BE2C (cell line): Measurements from ENCODE around the gene GAL. TPM values are rescaled to one million over a fixed set of nuclear protein-coding genes. Genes with fewer than 3 reads are reported as not detected.
"Not testable (repeated sequence)": the region's sequence is repeated elsewhere in the genome, so short reads cannot be mapped to it uniquely, and the experiment has no call there.

Source experiments
- DNase-seq: peaks from one replicate; pipeline ENCODE4 v3.0.0-alpha.2; 2020
- H3K27me3 ChIP-seq: fragments of 250-450 bp; sonication (Bioruptor Pico); 2 replicates; pipeline ENCODE4 v1.5.1; 2020; ENCODE audit warnings: mild to moderate bottlenecking
- H3K36me3 ChIP-seq: fragments of 250-450 bp; sonication (Bioruptor Pico); 2 replicates; pipeline ENCODE4 v1.5.1; 2020; ENCODE audit warnings: mild to moderate bottlenecking
- H3K4me1 ChIP-seq: fragments of 250-450 bp; sonication (Bioruptor Pico); 2 replicates; pipeline ENCODE4 v1.5.1; 2020
- H3K4me3 ChIP-seq: 2 replicates; pipeline ENCODE4 v1.5.1; 2011; ENCODE audit warnings: low read depth, low read length
- H3K9me3 ChIP-seq: fragments of 250-450 bp; sonication (Bioruptor Pico); 2 replicates; pipeline ENCODE4 v1.5.1; 2020
- polyA plus RNA-seq: library from polyadenylated mRNA; unstranded; fragments of >200 nt; gene quantifications from one replicate; pipeline ENCODE4 v1.2.1, GENCODE V29; 2012; ENCODE audit warnings: low read depth, missing spikeins; ENCODE audit not compliant: insufficient read length, insufficient read depth
- TF ChIP-seq, protein P1 (sequence below): IDR thresholded peaks from 2 replicates; pipeline ENCODE4 v1.5.1; 2012; ENCODE audit warnings: mild to moderate bottlenecking, low read depth, low read length

GAL gene, protein sequence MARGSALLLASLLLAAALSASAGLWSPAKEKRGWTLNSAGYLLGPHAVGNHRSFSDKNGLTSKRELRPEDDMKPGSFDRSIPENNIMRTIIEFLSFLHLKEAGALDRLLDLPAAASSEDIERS
- polyA plus RNA-seq: 86.9 TPM

DNA sequence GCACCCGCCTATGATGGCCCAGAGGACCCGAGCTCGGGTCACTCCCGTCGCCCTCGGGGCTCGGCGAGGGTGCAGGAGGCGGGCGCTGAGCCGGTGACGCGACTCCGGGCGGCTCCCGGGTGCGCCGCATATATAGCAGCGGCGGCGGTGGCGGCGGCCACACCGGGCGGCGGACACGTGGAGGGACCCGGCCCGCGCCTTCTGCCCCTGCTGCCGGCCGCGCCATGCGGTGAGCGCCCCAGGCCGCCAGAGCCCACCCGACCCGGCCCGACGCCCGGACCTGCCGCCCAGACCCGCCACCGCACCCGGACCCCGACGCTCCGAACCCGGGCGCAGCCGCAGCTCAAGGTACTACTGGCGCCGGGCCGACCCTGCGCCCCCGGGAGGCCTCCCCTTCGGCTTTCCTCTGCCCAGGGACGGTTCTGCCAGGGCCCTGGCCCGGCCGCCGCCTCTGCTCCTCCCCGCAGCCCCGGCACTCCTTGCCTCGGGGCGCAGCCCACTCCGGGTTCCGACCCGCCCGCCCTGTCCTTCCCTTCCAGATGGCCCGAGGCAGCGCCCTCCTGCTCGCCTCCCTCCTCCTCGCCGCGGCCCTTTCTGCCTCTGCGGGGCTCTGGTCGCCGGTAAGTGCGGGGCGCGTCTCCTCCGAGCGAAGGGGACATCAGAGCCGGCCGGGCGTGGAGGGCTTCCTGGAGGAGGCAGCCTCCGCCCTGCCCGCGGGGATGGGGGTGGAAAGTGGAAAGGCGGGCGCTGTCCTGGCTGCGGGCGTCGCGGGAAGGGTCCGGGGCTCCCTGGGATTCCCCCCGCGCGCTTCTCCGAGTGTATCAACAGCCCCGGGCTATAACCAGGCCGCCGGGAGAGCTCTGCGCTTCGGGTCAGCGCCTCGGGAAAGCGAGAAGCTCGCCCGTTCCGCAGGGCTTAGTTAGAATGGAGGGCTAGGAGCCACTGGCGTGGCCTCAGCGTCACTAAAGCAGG is at the start of gene GAL:
Gene GAL (plus strand): TSS at position 160 of the 972 bp plus-strand sequence. CDS start 380 bp downstream, at position 540.
- H3K4me3 ChIP-seq: peak within 1 kb of the TSS; percentile 65
- TF ChIP-seq, protein P1, sequence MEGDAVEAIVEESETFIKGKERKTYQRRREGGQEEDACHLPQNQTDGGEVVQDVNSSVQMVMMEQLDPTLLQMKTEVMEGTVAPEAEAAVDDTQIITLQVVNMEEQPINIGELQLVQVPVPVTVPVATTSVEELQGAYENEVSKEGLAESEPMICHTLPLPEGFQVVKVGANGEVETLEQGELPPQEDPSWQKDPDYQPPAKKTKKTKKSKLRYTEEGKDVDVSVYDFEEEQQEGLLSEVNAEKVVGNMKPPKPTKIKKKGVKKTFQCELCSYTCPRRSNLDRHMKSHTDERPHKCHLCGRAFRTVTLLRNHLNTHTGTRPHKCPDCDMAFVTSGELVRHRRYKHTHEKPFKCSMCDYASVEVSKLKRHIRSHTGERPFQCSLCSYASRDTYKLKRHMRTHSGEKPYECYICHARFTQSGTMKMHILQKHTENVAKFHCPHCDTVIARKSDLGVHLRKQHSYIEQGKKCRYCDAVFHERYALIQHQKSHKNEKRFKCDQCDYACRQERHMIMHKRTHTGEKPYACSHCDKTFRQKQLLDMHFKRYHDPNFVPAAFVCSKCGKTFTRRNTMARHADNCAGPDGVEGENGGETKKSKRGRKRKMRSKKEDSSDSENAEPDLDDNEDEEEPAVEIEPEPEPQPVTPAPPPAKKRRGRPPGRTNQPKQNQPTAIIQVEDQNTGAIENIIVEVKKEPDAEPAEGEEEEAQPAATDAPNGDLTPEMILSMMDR: no peak

DNA sequence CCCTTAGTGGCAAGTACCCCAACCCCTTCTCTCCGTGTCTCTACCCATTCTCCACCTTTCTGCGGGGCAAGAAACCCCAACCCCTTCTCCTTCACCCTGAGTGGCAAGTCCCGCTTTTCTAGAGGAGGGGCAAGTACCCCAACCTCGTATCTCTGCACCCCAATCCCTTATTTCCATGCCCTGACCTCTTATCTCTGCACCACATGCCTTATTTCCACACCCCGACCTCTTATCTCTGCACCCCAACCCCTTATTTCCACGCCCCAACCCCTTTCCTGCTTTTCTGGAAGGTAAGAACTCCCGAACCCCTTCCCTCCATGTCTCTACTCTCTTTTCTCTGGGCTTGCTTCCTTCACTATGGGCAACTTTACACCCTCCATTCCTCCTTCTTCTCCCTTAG is 49.7 kb upstream of the GAL start:
- not testable (repeated sequence) for H3K27me3 ChIP-seq, DNase-seq, H3K36me3 ChIP-seq, H3K4me1 ChIP-seq, H3K9me3 ChIP-seq, H3K4me3 ChIP-seq

More for the DNA sequence above, at the start of gene GAL:
- Histone ChIP-seq H3K9me3 (no peaks in the 10 kb centered on the region), H3K27me3 (no peaks in the 10 kb centered on the region), H3K4me1 (peaks cover 7% of the 10 kb centered on the region; the same call in 1 of the 2 replicates), H3K36me3 (peaks cover 25% of the 10 kb centered on the region)
- DNase-seq: peak; percentile 68

DNA sequence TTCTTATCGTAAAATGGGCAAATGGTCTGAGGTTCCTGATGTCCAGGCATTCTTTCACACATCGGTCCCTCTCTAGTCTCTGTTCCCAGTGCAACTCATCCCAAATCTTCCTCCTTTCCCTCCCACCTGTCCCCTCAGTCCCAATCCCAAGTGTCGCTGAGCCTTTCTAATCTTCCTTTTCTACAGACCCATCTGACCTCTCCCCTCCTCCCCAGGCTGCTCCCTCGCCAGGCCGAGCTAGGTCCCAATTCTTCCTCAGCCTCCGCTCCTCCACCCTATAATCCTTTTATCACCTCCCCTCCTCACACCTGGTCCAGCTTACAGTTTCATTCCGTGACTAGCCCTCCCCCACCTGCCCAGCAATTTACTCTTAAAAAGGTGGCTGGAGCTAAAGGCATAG is 49.2 kb upstream of the GAL start:
- not testable (repeated sequence) for H3K9me3 ChIP-seq, H3K27me3 ChIP-seq, H3K36me3 ChIP-seq, DNase-seq, H3K4me3 ChIP-seq, H3K4me1 ChIP-seq

DNA sequence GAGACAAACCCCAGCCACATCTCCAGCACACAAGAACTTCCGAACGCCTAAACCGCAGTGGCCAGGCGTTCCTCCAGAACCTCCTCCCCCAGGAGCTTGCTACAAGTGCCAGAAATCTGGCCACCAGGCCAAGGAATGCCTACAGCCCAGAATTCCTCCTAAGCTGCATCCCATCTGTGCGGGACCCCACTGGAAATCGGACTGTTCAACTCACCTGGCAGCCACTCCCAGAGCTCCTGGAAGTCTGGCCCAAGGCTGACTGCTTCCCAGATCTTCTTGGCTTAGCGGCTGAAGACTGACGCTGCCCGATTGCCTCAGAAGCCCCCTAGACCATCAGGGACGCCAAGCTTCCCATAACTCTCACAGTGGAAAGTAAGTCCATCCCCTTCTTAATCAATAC is 48.5 kb upstream of the GAL start:
- not testable (repeated sequence) for H3K27me3 ChIP-seq, H3K4me3 ChIP-seq, H3K36me3 ChIP-seq, H3K4me1 ChIP-seq, H3K9me3 ChIP-seq, DNase-seq

DNA sequence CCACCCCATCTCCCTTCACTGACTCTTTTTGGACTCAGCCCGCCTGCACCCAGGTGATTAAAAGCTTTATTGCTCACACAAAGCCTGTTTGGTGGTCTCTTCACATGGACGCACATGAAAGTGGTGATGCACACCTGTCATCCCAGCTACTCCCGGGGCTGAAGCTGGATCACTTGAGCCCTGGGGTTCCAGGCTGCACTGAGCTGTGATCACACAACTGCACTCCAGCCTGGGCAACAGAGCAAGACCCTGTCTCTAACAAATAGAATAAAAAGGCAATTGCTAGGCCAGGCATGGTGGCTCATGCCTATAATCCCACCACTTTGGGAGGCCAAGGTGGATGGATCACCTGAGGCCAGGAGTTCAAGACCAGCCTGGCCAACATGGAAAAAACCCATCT is 45.0 kb upstream of the GAL start:
- H3K9me3 ChIP-seq, H3K4me1 ChIP-seq, DNase-seq, H3K36me3 ChIP-seq, H3K4me3 ChIP-seq, H3K27me3 ChIP-seq: not testable (repeated sequence)

DNA sequence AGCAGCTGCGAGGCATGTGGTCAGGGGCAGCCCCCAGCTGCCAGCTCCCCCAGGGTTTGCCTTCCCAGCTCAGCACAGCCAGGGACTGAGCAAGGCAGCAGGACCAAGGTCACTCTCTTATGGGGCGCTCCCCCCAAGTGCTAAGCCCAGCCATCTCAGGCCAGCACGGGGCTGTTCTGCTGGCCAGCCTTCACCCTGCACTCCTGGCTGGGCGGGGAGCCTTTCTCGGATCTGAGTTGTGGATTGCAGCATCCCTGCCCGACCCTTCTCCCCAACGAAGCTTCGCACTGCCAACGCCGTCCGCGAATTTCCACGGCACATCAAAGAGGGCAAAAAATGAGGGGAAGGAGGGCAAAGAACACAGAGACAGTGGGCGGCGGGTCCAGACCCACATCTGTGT is 42.5 kb upstream of the GAL start:
- Histone ChIP-seq H3K4me1 (no peaks in the 10 kb centered on the region), H3K27me3 (no peaks in the 10 kb centered on the region), H3K4me3 (no peak overlapping the region), H3K36me3 (no peaks in the 10 kb centered on the region), H3K9me3 (0 out of 2 replicates have a peak, but pooled peaks cover 2% of the 10 kb centered on the region)
- DNase-seq: no peak
- TF ChIP-seq, protein P1: no peak

DNA sequence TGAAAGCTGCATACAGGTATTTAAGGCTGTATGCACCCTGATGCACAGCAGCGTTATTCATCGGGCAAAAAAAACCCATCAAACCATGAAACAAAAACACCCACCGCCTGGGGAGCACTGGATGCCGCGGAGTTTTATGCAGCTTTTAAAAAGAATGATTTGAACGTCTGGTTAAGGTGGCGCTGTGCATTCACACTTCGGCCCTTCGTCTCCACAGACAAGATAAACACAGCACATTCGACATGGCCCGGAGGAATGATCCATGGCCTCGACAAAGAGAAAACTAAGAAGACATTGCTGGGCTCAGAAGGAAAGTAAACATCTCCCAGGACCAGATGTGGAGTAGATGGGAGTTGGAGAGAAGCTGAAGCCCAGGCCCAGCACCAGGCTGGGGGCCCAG is 40.8 kb upstream of the GAL start:
- TF ChIP-seq, protein P1: no peak
- Histone ChIP-seq H3K27me3 (no peaks in the 10 kb centered on the region), H3K4me1 (no peaks in the 10 kb centered on the region), H3K4me3 (no peak overlapping the region), H3K9me3 (0 out of 2 replicates have a peak, but pooled peaks cover 2% of the 10 kb centered on the region), H3K36me3 (no peaks in the 10 kb centered on the region)
- no peak for DNase-seq

DNA sequence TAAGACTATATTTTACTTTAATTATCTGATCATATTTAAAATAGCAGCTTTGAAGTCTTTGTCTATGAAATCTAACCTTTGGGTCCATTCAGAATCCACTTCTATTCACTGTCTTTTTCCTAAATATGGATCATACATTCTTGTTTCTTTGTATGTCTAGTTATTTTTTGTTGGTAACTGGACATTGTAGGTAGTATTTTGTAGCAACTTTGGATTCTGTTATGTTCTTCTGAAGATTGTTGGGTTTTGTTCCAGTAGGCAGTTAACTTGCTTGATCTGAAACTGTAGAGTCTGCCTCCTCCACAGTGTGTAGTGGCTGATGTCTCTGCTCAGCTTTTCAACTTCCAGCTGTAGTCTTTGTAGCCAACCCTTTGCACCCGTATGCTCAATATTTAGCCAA is 37.5 kb upstream of the GAL start:
- Histone ChIP-seq H3K27me3 (no peaks in the 10 kb centered on the region), H3K4me3 (no peak overlapping the region), H3K36me3 (no peaks in the 10 kb centered on the region), H3K9me3 (0 out of 2 replicates have a peak, but pooled peaks cover 2% of the 10 kb centered on the region), H3K4me1 (no peaks in the 10 kb centered on the region)
- TF ChIP-seq, protein P1: no peak
- no peak for DNase-seq
